DMS 273 (cell line): ENCODE measurements around the gene SPRYD7.
A peak's percentile ranks its signal among the peaks of the same experiment; 100 is the strongest.
"Not testable (repeated sequence)": the region's sequence is repeated elsewhere in the genome, so short reads cannot be mapped to it uniquely, and the experiment has no call there.

ENCODE experiments used
- DNase-seq: peaks from one replicate; lab custom pipeline; 2025; ENCODE audit not compliant: unreplicated experiment; lab: John Stamatoyannopoulos, UW

SPRYD7 gene

GRCh38 chr13:49936075-49936967 is at the start of gene SPRYD7:
Gene SPRYD7 (minus strand): TSS chr13:49936340. CDS start chr13:49936235, 105 bp downstream.
- peak; percentile 96 for DNase-seq

GRCh38 chr13:49985129-49985528 is 49.0 kb upstream of the SPRYD7 start:
- DNase-seq, result peak; percentile 9

- DNase-seq, result no peak
Observed at GRCh38 chr13:49980266-49980665, 44.1 kb upstream of the SPRYD7 start.

GRCh38 chr13:49977992-49978391 is 41.9 kb upstream of the SPRYD7 start:
- DNase-seq, result no peak

DNA sequence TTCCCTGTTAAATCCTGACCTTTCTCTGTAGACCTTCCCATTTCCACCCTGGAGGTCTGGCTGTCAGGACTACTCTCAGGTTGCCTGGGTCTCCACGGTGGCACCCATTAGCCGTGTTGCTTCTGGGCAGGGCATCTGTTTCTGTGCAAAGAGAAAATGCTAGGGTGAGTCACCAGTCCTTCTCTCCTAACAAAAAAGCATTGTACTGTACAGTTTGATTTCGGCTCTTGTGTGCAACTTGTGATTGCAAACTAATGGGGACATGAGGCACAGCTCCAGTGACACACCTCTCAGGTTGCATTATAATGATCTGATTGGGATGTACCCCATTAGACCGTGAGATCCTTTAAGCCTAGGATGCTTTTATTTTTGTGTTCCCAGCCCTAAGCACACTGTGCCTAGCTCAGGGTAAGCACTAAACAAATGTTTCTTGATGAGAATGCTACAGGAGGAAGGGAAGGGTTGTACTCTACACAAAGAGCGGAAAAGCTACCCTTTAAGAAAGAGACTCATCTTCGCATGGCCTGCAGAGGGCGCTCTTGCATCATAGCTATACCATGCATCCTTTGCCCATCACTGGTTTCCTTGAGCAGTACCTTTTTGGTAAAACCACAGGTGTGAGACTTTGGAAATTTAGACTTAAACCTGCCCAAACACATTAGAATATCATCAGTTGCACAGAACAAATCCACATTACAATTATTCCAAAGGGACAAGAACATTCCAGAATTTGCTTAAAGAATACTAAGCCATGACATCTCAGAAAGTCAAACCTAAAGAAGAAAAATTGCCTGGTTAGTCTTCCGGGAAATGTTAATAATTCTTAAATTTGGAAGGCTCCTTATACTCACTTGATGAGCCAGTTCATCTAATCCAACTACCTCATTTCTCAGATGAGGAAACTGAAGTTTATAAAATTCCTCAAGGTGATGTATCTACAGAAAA is 40.4 kb upstream of the SPRYD7 start:
- peak; percentile 77 for DNase-seq

DNA sequence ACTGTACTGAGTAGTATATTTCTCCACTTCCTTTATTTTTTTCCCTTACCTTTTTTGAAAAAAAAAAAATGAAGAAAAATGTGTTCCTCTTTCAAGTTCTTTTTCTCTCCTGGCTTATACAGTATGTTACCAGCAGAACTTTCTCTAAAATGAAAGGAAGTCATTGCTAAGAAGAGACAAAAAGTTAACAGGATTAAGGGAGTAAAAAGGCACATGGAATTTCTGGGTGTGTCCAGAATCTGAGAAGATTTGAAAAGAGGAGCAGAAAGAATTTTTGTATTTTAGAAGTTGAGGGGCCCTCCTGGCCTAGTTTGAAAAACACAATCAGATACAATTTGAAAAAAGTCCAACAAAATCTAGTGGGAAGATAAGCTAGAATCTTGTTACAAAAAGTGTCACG is 39.7 kb upstream of the SPRYD7 start:
- DNase-seq, result no peak

- DNase-seq, result no peak
Observed at GRCh38 chr13:49972709-49973108, 36.6 kb upstream of the SPRYD7 start.

GRCh38 chr13:49967456-49967855 is 31.3 kb upstream of the SPRYD7 start:
- no peak for DNase-seq

- DNase-seq, result no peak
Observed at GRCh38 chr13:49958321-49958720, 22.2 kb upstream of the SPRYD7 start.

DNA sequence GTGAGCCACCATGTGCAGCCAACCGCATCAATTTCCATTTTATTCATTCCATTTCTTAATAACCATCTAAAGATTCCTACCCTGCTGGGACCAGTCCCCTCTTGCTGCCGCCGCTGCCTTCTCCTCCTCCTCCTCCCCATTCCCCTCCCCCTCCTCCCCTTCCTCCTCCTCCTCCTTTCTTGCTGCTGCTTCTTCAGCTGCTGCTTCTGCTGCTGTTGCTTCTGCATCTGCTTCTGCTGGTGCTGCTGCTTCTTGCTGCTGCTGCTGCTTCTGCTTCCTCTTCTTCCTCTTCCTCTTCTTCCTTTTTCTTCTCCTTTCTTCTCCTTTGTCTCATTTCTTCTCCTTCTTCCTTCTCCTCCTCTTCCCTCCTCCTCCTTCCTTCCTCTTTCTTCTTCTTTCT is 20.0 kb upstream of the SPRYD7 start:
- DNase-seq, result no peak

- no peak for DNase-seq
Observed at GRCh38 chr13:49954674-49955455, 18.7 kb upstream of the SPRYD7 start.

DNA sequence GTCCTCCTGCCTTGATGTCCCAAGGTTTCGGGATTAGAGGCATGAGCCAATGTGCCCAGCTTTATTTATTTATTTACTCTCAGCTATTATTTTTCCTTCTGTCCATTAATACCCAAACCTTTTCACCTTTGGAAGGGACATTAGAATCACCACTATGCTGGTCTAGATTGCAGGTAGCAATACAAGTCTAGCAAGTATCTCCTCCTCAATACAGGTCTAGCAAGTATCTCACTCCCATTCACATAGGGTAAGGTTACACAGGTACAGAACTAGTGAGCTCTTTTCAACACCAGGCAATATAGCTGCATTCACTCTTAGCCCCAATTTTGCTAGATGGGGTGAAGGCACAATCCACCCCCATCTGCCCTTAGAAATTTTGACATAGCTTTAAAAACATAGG is 17.4 kb upstream of the SPRYD7 start:
- DNase-seq, result no peak

- no peak for DNase-seq
Observed at GRCh38 chr13:49951754-49952535, 15.8 kb upstream of the SPRYD7 start.

GRCh38 chr13:49948777-49949270 is 12.7 kb upstream of the SPRYD7 start:
- not testable (repeated sequence) for DNase-seq

- no peak for DNase-seq
Observed at GRCh38 chr13:49939321-49939720, 3.2 kb upstream of the SPRYD7 start.

DNA sequence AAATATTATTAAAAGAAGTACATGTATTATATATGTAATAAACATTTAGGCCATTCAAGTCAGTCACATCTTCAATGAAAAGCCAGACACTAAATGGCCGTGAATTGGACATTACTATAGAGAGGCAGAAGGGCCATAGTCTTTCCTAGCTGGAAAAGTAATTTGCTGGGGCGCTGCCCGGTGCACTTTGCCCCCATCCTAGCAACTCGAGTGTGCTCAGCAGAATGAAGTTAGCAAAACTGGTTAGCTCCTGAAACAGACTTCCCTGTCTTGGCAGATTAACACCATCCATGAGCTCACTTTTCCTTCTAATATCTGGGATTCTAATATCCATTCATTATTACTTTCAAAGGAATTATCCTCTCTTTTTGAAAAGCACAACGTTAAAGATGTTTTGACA is 2.8 kb upstream of the SPRYD7 start:
- no peak for DNase-seq

- DNase-seq, result no peak
Observed at GRCh38 chr13:49938314-49938713, 2.2 kb upstream of the SPRYD7 start.

GRCh38 chr13:49936968-49937273 is 781 bp upstream of the SPRYD7 start:
- peak; percentile 32 for DNase-seq

GRCh38 chr13:49935171-49936074 is 717 bp downstream of the SPRYD7 start:
- DNase-seq, result peak; percentile 65
